T-helper 2 cell (primary cell): ENCODE measurements around the gene GJD3.

Source experiments
- DNase-seq, 5 experiments: peaks; one replicate each; pipeline versions ENCODE4 v3.0.0 to v3.0.0-alpha.2; 2012 to 2022

Gene GJD3

GRCh38 chr17:40321961-40322357 is 42.6 kb downstream of the GJD3 start:
- no peak for DNase-seq

- DNase-seq: peak in 1 of 5 experiments; percentile 23
Measured at GRCh38 chr17:40321524-40321929, 43.0 kb downstream of the GJD3 start.

- peak in 3 of 5 experiments; percentile 51 to 78 (median 71) for DNase-seq
Measured at GRCh38 chr17:40320756-40321523, 43.6 kb downstream of the GJD3 start.

GRCh38 chr17:40319651-40320540 is 44.6 kb downstream of the GJD3 start:
- peak; percentile 64 to 90 (median 84) for DNase-seq

GRCh38 chr17:40318830-40319391 is 45.6 kb downstream of the GJD3 start:
- peak in 2 of 5 experiments; percentile 36 to 44 for DNase-seq

GRCh38 chr17:40317880-40318829 is 46.4 kb downstream of the GJD3 start:
- DNase-seq: peak; percentile 85 to 95 (median 87)

- DNase-seq: peak in 2 of 5 experiments; percentile 46 to 59
Measured at GRCh38 chr17:40317345-40317873, 47.1 kb downstream of the GJD3 start.

- no peak for DNase-seq
Measured at GRCh38 chr17:40316571-40317344, 47.8 kb downstream of the GJD3 start.

- peak in 1 of 5 experiments; percentile 27 for DNase-seq
Measured at GRCh38 chr17:40315678-40316570, 48.6 kb downstream of the GJD3 start.

- DNase-seq: no peak
Measured at GRCh38 chr17:40315206-40315605, 49.3 kb downstream of the GJD3 start.

- peak; percentile 52 to 91 (median 79) for DNase-seq
Measured at GRCh38 chr17:40314584-40314956, 50.0 kb downstream of the GJD3 start.

GRCh38 chr17:40313668-40314583 is 50.6 kb downstream of the GJD3 start:
- DNase-seq: no peak
